Osteocyte (in vitro differentiated cells): ENCODE results near the gene DDC. TPM values are rescaled to one million over a fixed set of nuclear protein-coding genes. Genes with fewer than 3 reads are reported as not detected.
"Not testable (repeated sequence)": the region's sequence is repeated elsewhere in the genome, so short reads cannot be mapped to it uniquely, and the experiment has no call there.

Experiments used
- DNase-seq: peaks from one replicate; pipeline ENCODE4 v3.0.0; 2021; ENCODE audit warnings: mixed read lengths; ENCODE audit not compliant: unreplicated experiment; ENCODE audit errors: extremely low spot score
- H3K27ac Mint-ChIP-seq: one replicate; pipeline ENCODE4 v1.8.0; 2021; ENCODE audit warnings: mild to moderate bottlenecking, mixed read lengths; ENCODE audit not compliant: unreplicated experiment
- H3K27me3 Mint-ChIP-seq: one replicate; pipeline ENCODE4 v1.8.0; 2021; ENCODE audit warnings: mixed read lengths; ENCODE audit not compliant: unreplicated experiment
- H3K36me3 Mint-ChIP-seq: one replicate; pipeline ENCODE4 v1.8.0; 2021; ENCODE audit warnings: mixed read lengths; ENCODE audit not compliant: unreplicated experiment
- H3K4me1 Mint-ChIP-seq: one replicate; pipeline ENCODE4 v1.8.0; 2021; ENCODE audit warnings: mixed read lengths; ENCODE audit not compliant: unreplicated experiment
- H3K4me3 Mint-ChIP-seq: one replicate; pipeline ENCODE4 v1.8.0; 2021; ENCODE audit warnings: mild to moderate bottlenecking, moderate library complexity, mixed read lengths; ENCODE audit not compliant: unreplicated experiment
- H3K9me3 Mint-ChIP-seq: one replicate; pipeline ENCODE4 v1.8.0; 2021; ENCODE audit warnings: mixed read lengths; ENCODE audit not compliant: unreplicated experiment
- total RNA-seq: library from RNA; stranded (reverse); gene quantifications from 2 replicates; pipeline ENCODE4 v1.2.1, GENCODE V29; 2021
- TF ChIP-seq, protein P1 (sequence below): fragments of 200-600 bp; sonication (generic); IDR thresholded peaks from 2 replicates; pipeline ENCODE4 v1.5.0; 2021; ENCODE audit warnings: antibody characterized with exemption, mild to moderate bottlenecking, moderate library complexity

DDC gene
- total RNA-seq, 1 donor from 2014 or later = not detected

GRCh38 chr7:50588937-50589336 lies 23.7 kb upstream of the DDC start:
- TF ChIP-seq, protein P1, sequence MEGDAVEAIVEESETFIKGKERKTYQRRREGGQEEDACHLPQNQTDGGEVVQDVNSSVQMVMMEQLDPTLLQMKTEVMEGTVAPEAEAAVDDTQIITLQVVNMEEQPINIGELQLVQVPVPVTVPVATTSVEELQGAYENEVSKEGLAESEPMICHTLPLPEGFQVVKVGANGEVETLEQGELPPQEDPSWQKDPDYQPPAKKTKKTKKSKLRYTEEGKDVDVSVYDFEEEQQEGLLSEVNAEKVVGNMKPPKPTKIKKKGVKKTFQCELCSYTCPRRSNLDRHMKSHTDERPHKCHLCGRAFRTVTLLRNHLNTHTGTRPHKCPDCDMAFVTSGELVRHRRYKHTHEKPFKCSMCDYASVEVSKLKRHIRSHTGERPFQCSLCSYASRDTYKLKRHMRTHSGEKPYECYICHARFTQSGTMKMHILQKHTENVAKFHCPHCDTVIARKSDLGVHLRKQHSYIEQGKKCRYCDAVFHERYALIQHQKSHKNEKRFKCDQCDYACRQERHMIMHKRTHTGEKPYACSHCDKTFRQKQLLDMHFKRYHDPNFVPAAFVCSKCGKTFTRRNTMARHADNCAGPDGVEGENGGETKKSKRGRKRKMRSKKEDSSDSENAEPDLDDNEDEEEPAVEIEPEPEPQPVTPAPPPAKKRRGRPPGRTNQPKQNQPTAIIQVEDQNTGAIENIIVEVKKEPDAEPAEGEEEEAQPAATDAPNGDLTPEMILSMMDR = no peak
- DNase-seq = peak; percentile 59
- Mint-ChIP-seq H3K36me3 (peaks cover 26% of the 10 kb centered on the region), H3K4me1 (no peaks in the 10 kb centered on the region), H3K27me3 (no peaks in the 10 kb centered on the region), H3K9me3 (peaks cover 2% of the 10 kb centered on the region), H3K4me3 (no peak overlapping the region), H3K27ac (no peak overlapping the region)

GRCh38 chr7:50587737-50588136 lies 22.5 kb upstream of the DDC start:
- Mint-ChIP-seq H3K27me3 (no peaks in the 10 kb centered on the region), H3K36me3 (peaks cover 23% of the 10 kb centered on the region), H3K4me3 (no peak overlapping the region), H3K4me1 (no peaks in the 10 kb centered on the region), H3K27ac (no peak overlapping the region), H3K9me3 (peaks cover 14% of the 10 kb centered on the region)
- TF ChIP-seq, protein P1 = no peak
- no peak for DNase-seq

DNA sequence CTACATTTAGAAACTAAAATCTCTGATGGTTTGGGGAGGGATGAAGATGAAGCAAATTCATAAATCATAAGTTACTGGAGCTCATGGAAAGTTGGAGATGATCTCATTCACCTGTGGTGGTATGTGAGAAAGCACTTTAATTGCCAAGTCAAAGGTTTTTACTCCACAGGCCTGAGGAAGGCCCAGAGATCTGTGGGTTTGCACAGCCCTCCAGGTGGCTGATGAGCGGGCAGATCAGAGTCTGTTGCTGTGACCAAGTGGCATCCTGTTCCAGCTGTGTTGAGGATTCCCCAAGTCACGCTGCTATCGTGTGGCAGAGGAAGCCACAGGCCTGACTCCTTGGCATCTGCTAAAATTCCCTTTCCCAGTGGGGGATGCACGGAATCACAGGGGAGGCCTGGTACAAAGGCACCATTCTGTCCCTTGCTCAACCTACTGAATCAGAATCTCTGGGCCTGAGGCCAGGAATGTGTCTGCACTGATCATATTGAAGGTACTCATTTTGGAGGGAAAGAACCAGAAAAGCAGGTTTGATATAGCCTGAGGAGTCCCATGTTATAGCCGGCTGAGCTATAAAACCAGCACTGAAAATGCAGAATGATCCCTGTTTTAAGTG lies 19.7 kb upstream of the DDC start:
- Mint-ChIP-seq H3K4me3 (no peak overlapping the region), H3K27ac (no peak overlapping the region), H3K27me3 (peaks cover 13% of the 10 kb centered on the region), H3K4me1 (no peaks in the 10 kb centered on the region), H3K36me3 (no peaks in the 10 kb centered on the region), H3K9me3 (peaks cover 19% of the 10 kb centered on the region)
- TF ChIP-seq, protein P1 = no peak
- peak; percentile 67 for DNase-seq

DNA sequence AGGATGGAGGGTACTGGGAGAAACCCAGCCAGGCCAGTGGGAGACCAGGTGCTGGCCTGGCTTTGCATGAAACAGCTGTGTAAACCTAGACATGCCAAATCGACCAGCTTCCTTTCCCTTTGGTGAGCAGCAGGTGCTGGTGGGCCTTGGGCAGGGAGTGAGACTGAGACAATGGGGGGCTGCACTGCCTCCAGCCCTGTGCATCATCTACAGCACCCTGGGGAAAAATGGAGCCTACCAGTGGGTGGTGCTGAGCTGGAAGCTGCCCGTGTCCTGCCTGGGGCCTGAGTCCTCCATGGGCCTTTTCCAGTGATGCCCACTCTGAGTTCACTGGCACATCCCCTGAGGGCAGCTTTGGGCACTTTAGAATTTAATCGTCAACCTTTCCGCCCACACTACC lies 19.2 kb upstream of the DDC start:
- Mint-ChIP-seq H3K9me3 (peaks cover 19% of the 10 kb centered on the region), H3K4me3 (no peak overlapping the region), H3K27ac (no peak overlapping the region), H3K4me1 (no peaks in the 10 kb centered on the region), H3K27me3 (peaks cover 14% of the 10 kb centered on the region), H3K36me3 (no peaks in the 10 kb centered on the region)
- TF ChIP-seq, protein P1 = no peak
- peak; percentile 65 for DNase-seq

DNA sequence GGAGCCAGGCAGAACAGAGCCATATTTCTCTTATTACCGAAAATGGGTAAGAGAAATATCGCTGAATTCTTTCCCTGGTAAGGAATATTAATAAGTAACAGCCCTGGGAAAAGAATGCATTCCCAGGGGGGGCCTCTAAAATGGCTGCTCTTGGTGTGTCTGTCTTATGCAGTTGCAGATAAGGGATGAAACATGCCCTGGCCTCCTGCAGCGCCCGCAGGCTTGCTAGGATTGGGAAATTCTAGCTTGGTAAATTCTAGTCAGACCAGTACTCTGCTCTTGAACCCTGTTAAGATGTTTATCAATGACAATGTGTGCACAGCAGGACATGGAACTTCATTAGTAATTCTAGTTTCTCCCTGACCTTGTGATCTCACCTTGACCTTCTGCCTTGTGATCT lies 18.1 kb upstream of the DDC start:
- H3K4me1 Mint-ChIP-seq, H3K36me3 Mint-ChIP-seq, H3K27ac Mint-ChIP-seq, H3K4me3 Mint-ChIP-seq: not testable (repeated sequence)
- peaks cover 21% of the 10 kb centered on the region for H3K27me3 Mint-ChIP-seq
- peaks cover 19% of the 10 kb centered on the region for H3K9me3 Mint-ChIP-seq
- peak; percentile 34 for DNase-seq

DNA sequence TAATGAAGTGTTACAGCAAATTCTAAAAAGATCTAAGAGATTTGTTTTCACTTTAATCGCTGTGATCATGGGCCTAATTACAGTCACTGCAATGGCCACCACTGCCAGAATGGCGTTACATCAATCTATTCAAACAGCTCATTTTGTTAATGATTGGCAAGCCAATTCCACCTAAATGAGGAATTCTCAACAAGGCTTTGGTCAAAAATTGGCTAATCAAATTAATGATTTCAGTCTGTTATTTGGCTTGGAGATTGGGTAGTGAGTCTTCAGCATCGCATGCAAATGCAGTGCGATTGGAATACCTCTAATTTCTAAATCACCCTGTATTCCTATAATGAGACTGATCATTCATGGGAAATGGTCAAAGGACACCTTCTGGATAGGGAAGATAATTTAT lies 17.1 kb upstream of the DDC start:
- H3K9me3 Mint-ChIP-seq = peaks cover 27% of the 10 kb centered on the region
- not testable (repeated sequence) for H3K4me1 Mint-ChIP-seq, H3K36me3 Mint-ChIP-seq, H3K4me3 Mint-ChIP-seq, DNase-seq, H3K27ac Mint-ChIP-seq
- peaks cover 21% of the 10 kb centered on the region for H3K27me3 Mint-ChIP-seq

DNA sequence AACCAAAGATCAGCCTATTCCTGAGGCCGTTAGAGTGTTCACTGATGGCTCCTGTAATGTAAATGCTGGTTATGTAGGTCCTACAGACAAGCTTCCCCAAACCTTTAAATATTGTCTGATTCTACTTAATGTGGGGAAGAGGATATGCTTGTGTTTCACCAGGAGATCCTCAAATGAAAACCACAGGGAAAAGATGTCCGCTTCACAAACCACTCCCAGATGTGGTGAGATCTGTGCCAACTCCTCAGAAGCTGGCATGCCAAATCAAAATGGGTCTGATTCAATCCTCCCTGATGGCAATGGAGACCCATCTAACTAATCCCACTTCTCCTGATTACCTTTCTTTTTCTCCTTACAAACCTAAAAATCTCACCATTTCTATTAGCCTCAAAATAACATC lies 15.5 kb upstream of the DDC start:
- Mint-ChIP-seq H3K9me3 (peaks cover 27% of the 10 kb centered on the region), H3K27me3 (peaks cover 21% of the 10 kb centered on the region)
- not testable (repeated sequence) for DNase-seq, H3K4me3 Mint-ChIP-seq, H3K4me1 Mint-ChIP-seq, H3K27ac Mint-ChIP-seq, H3K36me3 Mint-ChIP-seq
